ENCODE results near the gene LPAR2.

Gene LPAR2

GRCh38 chr19:19653597-19654147 lies 25.7 kb upstream of the LPAR2 start:
- no peak for DNase-seq (ENCODE audit: low read depth, low spot score)

GRCh38 chr19:19652482-19653295 lies 24.7 kb upstream of the LPAR2 start:
- DNase-seq (ENCODE audit: low read depth, low spot score): no peak

GRCh38 chr19:19651076-19651475 lies 23.1 kb upstream of the LPAR2 start:
- DNase-seq (ENCODE audit: low read depth, low spot score): no peak

- DNase-seq (ENCODE audit: low read depth, low spot score): no peak
These were observed 22.3 kb upstream of the LPAR2 start for GRCh38 chr19:19650331-19650730.

- DNase-seq (ENCODE audit: low read depth, low spot score): no peak
These were observed 21.6 kb upstream of the LPAR2 start for GRCh38 chr19:19649580-19649995.

- no peak for DNase-seq (ENCODE audit: low read depth, low spot score)
These were observed 21.1 kb upstream of the LPAR2 start for GRCh38 chr19:19649155-19649554.

GRCh38 chr19:19647037-19647835 lies 19.2 kb upstream of the LPAR2 start:
- no peak for DNase-seq (ENCODE audit: low read depth, low spot score)

- no peak for DNase-seq (ENCODE audit: low read depth, low spot score)
These were observed 17.3 kb upstream of the LPAR2 start for GRCh38 chr19:19645233-19645870.

- DNase-seq (ENCODE audit: low read depth, low spot score): no peak
These were observed 16.0 kb upstream of the LPAR2 start for GRCh38 chr19:19644054-19644388.

- no peak for DNase-seq (ENCODE audit: low read depth, low spot score)
These were observed 15.4 kb upstream of the LPAR2 start, which contains the start of gene GMIP for GRCh38 chr19:19643158-19644053. TSS of gene GMIP (minus strand) at chr19:19643657. CDS start at chr19:19643529, 128 bp downstream.

GRCh38 chr19:19642506-19643157 lies 14.6 kb upstream of the LPAR2 start:
- no peak for DNase-seq (ENCODE audit: low read depth, low spot score)

GRCh38 chr19:19637523-19638251 lies 9.7 kb upstream of the LPAR2 start:
- no peak for DNase-seq (ENCODE audit: low read depth, low spot score)

- no peak for DNase-seq (ENCODE audit: low read depth, low spot score)
These were observed 9.1 kb upstream of the LPAR2 start for GRCh38 chr19:19637186-19637522.

- no peak for DNase-seq (ENCODE audit: low read depth, low spot score)
These were observed 8.7 kb upstream of the LPAR2 start for GRCh38 chr19:19636573-19637185.

- no peak for DNase-seq (ENCODE audit: low read depth, low spot score)
These were observed 7.3 kb upstream of the LPAR2 start for GRCh38 chr19:19635313-19635702.

GRCh38 chr19:19634516-19635312 lies 6.7 kb upstream of the LPAR2 start:
- DNase-seq (ENCODE audit: low read depth, low spot score): no peak

GRCh38 chr19:19633711-19634515 lies 5.9 kb upstream of the LPAR2 start:
- DNase-seq (ENCODE audit: low read depth, low spot score): no peak

GRCh38 chr19:19632661-19633060 lies 4.6 kb upstream of the LPAR2 start:
- no peak for DNase-seq (ENCODE audit: low read depth, low spot score)
